Posterior vena cava (tissue), 2 donors: Measurements from ENCODE around the gene HSPA1L. TPM values are rescaled to one million over a fixed set of nuclear protein-coding genes. Genes with fewer than 3 reads are reported as not detected.

Experiments used
- DNase-seq: peaks from one replicate; pipeline ENCODE4 v3.0.0-alpha.2; 2020; ENCODE audit warnings: low spot score
- intact Hi-C, 2 donors: fragments of 100-400 bp; cut with DNase I; formaldehyde crosslinking; loops; one replicate each; pipeline versions ENCODE4 v1.14.1 to v1.14.2; 2022 to 2023
- total RNA-seq, 2 donors: library from RNA; stranded (reverse); fragmentation: NEBNext Ultra II Directional; extraction: Animal tissue kit (Norgen Biotek cat#: 25700); gene quantifications; one replicate each; pipeline ENCODE4 v1.2.1, GENCODE V29; 2021
- donor health status: DM: yes; HTN: yes; CAD: no.
- donor health status: DM: yes; HTN: yes; CAD: no.

HSPA1L gene
- total RNA-seq, 2 donors from 2014 or later = 1.4 to 1.7 TPM

GRCh38 chr6:31760790-31761189, 54.3 kb downstream of the HSPA1L start:
- intact Hi-C loops = no loop called here

More at GRCh38 chr6:31760790-31761189, 54.3 kb downstream of the HSPA1L start:
- DNase-seq = no peak

Other genes with a start within 250 kb of the HSPA1L start
- not detected for gene LTA, start 243.0 kb downstream of the HSPA1L start, total RNA-seq
- gene TNF, start 239.7 kb downstream of the HSPA1L start, total RNA-seq = under 1 TPM; 0.81 to 0.93 TPM
- gene LTB, start 232.9 kb downstream of the HSPA1L start, total RNA-seq = 1 to 10 TPM in 1 of 2 donors, under 1 TPM in 1; 0.90 to 1.6 TPM
- 10 to 100 TPM in 1 of 2 donors, 1 to 10 TPM in 1; 9.2 to 24.8 TPM for gene LST1, start 229.0 kb downstream of the HSPA1L start, total RNA-seq
- gene NCR3, start 222.3 kb downstream of the HSPA1L start, total RNA-seq = not detected
- 10 to 100 TPM; 18.1 to 68.7 TPM for gene AIF1, start 200.0 kb downstream of the HSPA1L start, total RNA-seq
- gene PRRC2A, start 194.6 kb downstream of the HSPA1L start, total RNA-seq = 100 to 1,000 TPM; 119 to 133 TPM
- 100 to 1,000 TPM; 146 to 193 TPM for gene BAG6, start 162.6 kb downstream of the HSPA1L start, total RNA-seq
- 1 to 10 TPM in 1 of 2 donors, under 1 TPM in 1; 0.60 to 1.2 TPM for gene APOM, start 159.4 kb downstream of the HSPA1L start, total RNA-seq
- 10 to 100 TPM; 18.8 to 19.3 TPM for gene C6orf47, start 154.5 kb downstream of the HSPA1L start, total RNA-seq
- gene GPANK1, start 150.3 kb downstream of the HSPA1L start, total RNA-seq = 10 to 100 TPM in 1 of 2 donors, 1 to 10 TPM in 1; 7.8 to 10.1 TPM
- gene CSNK2B, start 149.2 kb downstream of the HSPA1L start, total RNA-seq = 10 to 100 TPM; 85.2 to 90.4 TPM
- 1 to 10 TPM; 9.5 to 9.8 TPM for gene LY6G5B, start 145.3 kb downstream of the HSPA1L start, total RNA-seq
- gene LY6G5C, start 134.2 kb downstream of the HSPA1L start, total RNA-seq = 1 to 10 TPM; 1.7 to 1.9 TPM
- 10 to 100 TPM; 38.3 to 39.4 TPM for gene ABHD16A, start 112.0 kb downstream of the HSPA1L start, total RNA-seq
- not detected for gene LY6G6F, start 108.4 kb downstream of the HSPA1L start, total RNA-seq
- not detected for gene LY6G6D, start 99.9 kb downstream of the HSPA1L start, total RNA-seq
- not detected for gene LY6G6C, start 93.5 kb downstream of the HSPA1L start, total RNA-seq
- gene MPIG6B, start 91.9 kb downstream of the HSPA1L start, total RNA-seq = 1 to 10 TPM in 1 of 2 donors, under 1 TPM in 1; 0.52 to 1.1 TPM
- gene DDAH2, start 86.0 kb downstream of the HSPA1L start, total RNA-seq = 10 to 100 TPM; 88.3 to 97.4 TPM
- gene CLIC1, start 78.8 kb downstream of the HSPA1L start, total RNA-seq = 100 to 1,000 TPM; 272 to 402 TPM
- gene MSH5, start 75.3 kb downstream of the HSPA1L start, total RNA-seq = 1 to 10 TPM; 7.7 to 9.8 TPM
- gene SAPCD1, start 52.6 kb downstream of the HSPA1L start, total RNA-seq = not detected
- gene VWA7, start 38.0 kb downstream of the HSPA1L start, total RNA-seq = under 1 TPM; 0.37 to 0.48 TPM
- 10 to 100 TPM; 49.0 to 60.8 TPM for gene VARS1, start 19.5 kb downstream of the HSPA1L start, total RNA-seq
- 10 to 100 TPM; 38.7 to 39.7 TPM for gene LSM2, start 8.3 kb downstream of the HSPA1L start, total RNA-seq
- 100 to 1,000 TPM; 157 to 187 TPM for gene HSPA1A, start 260 bp upstream of the HSPA1L start, total RNA-seq
- 100 to 1,000 TPM in 1 of 2 donors, 10 to 100 TPM in 1; 89.8 to 106 TPM for gene HSPA1B, start 12.5 kb upstream of the HSPA1L start, total RNA-seq
- 10 to 100 TPM; 22.2 to 29.0 TPM for gene NEU1, start 47.5 kb upstream of the HSPA1L start, total RNA-seq
- under 1 TPM; 0.33 to 0.65 TPM for gene SLC44A4, start 63.7 kb upstream of the HSPA1L start, total RNA-seq
- 10 to 100 TPM; 24.0 to 26.8 TPM for gene EHMT2, start 82.4 kb upstream of the HSPA1L start, total RNA-seq
- gene ZBTB12, start 86.8 kb upstream of the HSPA1L start, total RNA-seq = 1 to 10 TPM; 3.6 to 4.2 TPM
- 10 to 100 TPM; 14.0 to 59.6 TPM for gene C2, start 112.4 kb upstream of the HSPA1L start, total RNA-seq
- 10 to 100 TPM; 35.8 to 83.3 TPM for gene CFB, start 130.8 kb upstream of the HSPA1L start, total RNA-seq
- gene NELFE, start 143.7 kb upstream of the HSPA1L start, total RNA-seq = 10 to 100 TPM; 41.6 to 52.0 TPM
- gene SKIC2, start 143.9 kb upstream of the HSPA1L start, total RNA-seq = 10 to 100 TPM; 41.6 to 42.9 TPM
- 10 to 100 TPM; 14.5 to 15.5 TPM for gene DXO, start 156.9 kb upstream of the HSPA1L start, total RNA-seq
- 10 to 100 TPM; 27.5 to 51.7 TPM for gene C4A, start 166.8 kb upstream of the HSPA1L start, total RNA-seq
- 100 to 1,000 TPM in 1 of 2 donors, 10 to 100 TPM in 1; 45.4 to 121 TPM for gene C4B, start 199.5 kb upstream of the HSPA1L start, total RNA-seq
- gene CYP21A2, start 223.1 kb upstream of the HSPA1L start, total RNA-seq = 1 to 10 TPM in 1 of 2 donors, under 1 TPM in 1; 0.56 to 2.5 TPM